B cell (primary cell): Measurements from ENCODE around the gene GKN1. TPM values are rescaled to one million over a fixed set of nuclear protein-coding genes. Genes with fewer than 3 reads are reported as not detected.

Source experiments
- ATAC-seq: fragments of 200-7000 bp; cut with Tn5 transposase; one replicate; pipeline ENCODE4 v1.10.0; 2021; ENCODE audit warnings: low read depth, mild to moderate bottlenecking, moderate number of reproducible peaks, moderate library complexity
- CTCF ChIA-PET: fragments of 350-600 bp; sonication (Branson Sonifier 250); formaldehyde crosslinking; loops from one replicate; lab custom pipeline; 2021; ENCODE audit warnings: antibody characterized with exemption, inconsistent platforms; lab: Charles Lee
- POLR2A ChIA-PET: fragments of 350-600 bp; sonication (Branson Sonifier 250); formaldehyde crosslinking; loops from one replicate; lab custom pipeline; 2021; ENCODE audit warnings: antibody characterized with exemption; lab: Charles Lee
- DNase-seq: peaks from one replicate; pipeline ENCODE4 v3.0.0; 2013
- H2AFZ ChIP-seq: 2 replicates; pipeline ENCODE4 v1.6.1; 2012; ENCODE audit warnings: mild to moderate bottlenecking, low read depth, low read length; ENCODE audit not compliant: insufficient read depth, poor library complexity, severe bottlenecking
- H3K27ac ChIP-seq, 2 donors: 1 replicate in 1 of 2; 2 replicates in 1 of 2; pipeline ENCODE4 v1.5.1; 2012 to 2013; ENCODE audit warnings: low read length in 2 of 2, mild to moderate bottlenecking in 2 of 2, moderate library complexity in 1 of 2
- H3K27me3 ChIP-seq, 4 experiments: fragments of 200-600 bp in 1 of 4; sonication (generic) in 1 of 4; replicated peaks in 1 of 4; 1 replicate in 2 of 4; 2 replicates in 2 of 4; pipeline versions ENCODE4 v1.6.1 to v1.7.0; 2013 to 2016; ENCODE audit warnings: low read length in 3 of 4, mild to moderate bottlenecking in 2 of 4, mixed read lengths in 1 of 4, moderate library complexity in 1 of 4; ENCODE audit not compliant: insufficient read depth in 4 of 4, control insufficient read depth in 3 of 4; ENCODE audit errors: control extremely low read depth in 1 of 4
- H3K36me3 ChIP-seq, 2 experiments: replicated peaks in 1 of 2; 1 replicate in 1 of 2; 2 replicates in 1 of 2; pipeline versions ENCODE4 v1.6.1 to v1.7.1; 2013; ENCODE audit warnings: low read length in 1 of 2; ENCODE audit not compliant: insufficient read depth in 2 of 2, control insufficient read depth in 1 of 2; ENCODE audit errors: control extremely low read depth in 1 of 2, extremely low read depth in 1 of 2
- H3K4me1 ChIP-seq, 2 donors: fragments of 200-600 bp in 1 of 2; sonication (generic) in 1 of 2; 1 replicate in 1 of 2; 2 replicates in 1 of 2; pipeline versions ENCODE4 v1.5.1 to v1.6.1; 2013 to 2017; ENCODE audit warnings: low read length in 2 of 2; ENCODE audit not compliant: control insufficient read depth in 2 of 2, insufficient read depth in 2 of 2
- H3K4me2 ChIP-seq: replicated peaks from 2 replicates; pipeline ENCODE3; 2012; ENCODE audit warnings: mild to moderate bottlenecking, low read depth, low read length; ENCODE audit not compliant: poor library complexity, severe bottlenecking
- H3K4me3 ChIP-seq, 5 experiments: fragments of 200-600 bp in 1 of 5; sonication (generic) in 1 of 5; 1 replicate in 3 of 5; 2 replicates in 2 of 5; pipeline versions ENCODE4 v1.5.1 to v1.7.0; 2011 to 2016; ENCODE audit warnings: low read length in 4 of 5, mild to moderate bottlenecking in 4 of 5, low read depth in 2 of 5, control low read depth in 1 of 5, moderate library complexity in 1 of 5; ENCODE audit not compliant: insufficient read depth in 1 of 5; ENCODE audit errors: control extremely low read depth in 1 of 5, extremely low read depth in 1 of 5
- H3K79me2 ChIP-seq: fragments of 200-600 bp; sonication (generic); one replicate; pipeline ENCODE4 v1.6.0; 2016; ENCODE audit warnings: low read length; ENCODE audit not compliant: control insufficient read depth, insufficient read depth
- H3K9ac ChIP-seq: fragments of 200-600 bp; sonication (generic); 2 replicates; pipeline ENCODE4 v1.6.1; 2017; ENCODE audit warnings: mild to moderate bottlenecking, low read length, moderate library complexity
- H3K9me3 ChIP-seq, 3 donors: one replicate each; pipeline versions ENCODE4 v1.6.1 to v1.7.1; 2013; ENCODE audit warnings: low read length in 2 of 3; ENCODE audit not compliant: control insufficient read depth in 2 of 3, insufficient read depth in 1 of 3; ENCODE audit errors: control extremely low read depth in 1 of 3
- H4K20me1 ChIP-seq: 2 replicates; pipeline ENCODE4 v1.6.0; 2012; ENCODE audit warnings: mild to moderate bottlenecking, low read length; ENCODE audit not compliant: insufficient read depth, control insufficient read depth, poor library complexity, severe bottlenecking
- H3K27ac Mint-ChIP-seq: one replicate; pipeline ENCODE4 v1.8.0; 2021; ENCODE audit warnings: mixed read lengths
- H3K27me3 Mint-ChIP-seq: one replicate; pipeline ENCODE4 v1.8.0; 2021; ENCODE audit warnings: mixed read lengths
- H3K4me1 Mint-ChIP-seq: one replicate; pipeline ENCODE4 v1.8.0; 2021; ENCODE audit warnings: mixed read lengths
- H3K4me3 Mint-ChIP-seq: one replicate; pipeline ENCODE4 v1.8.0; 2021; ENCODE audit warnings: mixed read lengths
- H3K9me3 Mint-ChIP-seq: one replicate; pipeline ENCODE4 v1.8.0; 2022; ENCODE audit warnings: mixed read lengths; ENCODE audit not compliant: insufficient read depth
- CTCF ChIP-seq: fragments of 200-600 bp; IDR thresholded peaks from one replicate; pipeline ENCODE4 v1.8.0; 2022; ENCODE audit warnings: antibody characterized with exemption, mild to moderate bottlenecking
- EZH2 ChIP-seq: IDR thresholded peaks from 2 replicates; pipeline ENCODE4 v1.6.1; 2012; ENCODE audit warnings: borderline replicate concordance, low read depth, mild to moderate bottlenecking, moderate library complexity, low read length; ENCODE audit not compliant: insufficient read depth, poor library complexity, severe bottlenecking
- WGBS: methylation state at CpG from one replicate; pipeline ENCODE4 v1.1.5; 2013; ENCODE audit warnings: missing lambda C conversion rate; ENCODE audit not compliant: insufficient coverage; 5-methylcytosine and 5-hydroxymethylcytosine counted together
- intact Hi-C: fragments of 100-400 bp; cut with micrococcal nuclease; formaldehyde crosslinking; loops from one replicate; pipeline ENCODE4 v1.10.0; 2022
- polyA plus RNA-seq: library from polyadenylated mRNA; depleted of rRNA; stranded (reverse); fragments of >200 nt; gene quantifications from 2 replicates; pipeline ENCODE4 v1.2.3, GENCODE V29; 2012
- total RNA-seq, 2 donors: library from RNA; stranded (reverse); fragments of 120-200 nt in 1 of 2; gene quantifications; 1 replicate in 1 of 2; 2 replicates in 1 of 2; pipeline versions ENCODE4 v1.2.3 to v1.2.4, GENCODE V29; 2013 to 2022

GKN1 gene
- total and polyA plus RNA-seq, 2 donors (not counting 1 experiment from before 2014, with no cell fraction given) = not detected

DNA sequence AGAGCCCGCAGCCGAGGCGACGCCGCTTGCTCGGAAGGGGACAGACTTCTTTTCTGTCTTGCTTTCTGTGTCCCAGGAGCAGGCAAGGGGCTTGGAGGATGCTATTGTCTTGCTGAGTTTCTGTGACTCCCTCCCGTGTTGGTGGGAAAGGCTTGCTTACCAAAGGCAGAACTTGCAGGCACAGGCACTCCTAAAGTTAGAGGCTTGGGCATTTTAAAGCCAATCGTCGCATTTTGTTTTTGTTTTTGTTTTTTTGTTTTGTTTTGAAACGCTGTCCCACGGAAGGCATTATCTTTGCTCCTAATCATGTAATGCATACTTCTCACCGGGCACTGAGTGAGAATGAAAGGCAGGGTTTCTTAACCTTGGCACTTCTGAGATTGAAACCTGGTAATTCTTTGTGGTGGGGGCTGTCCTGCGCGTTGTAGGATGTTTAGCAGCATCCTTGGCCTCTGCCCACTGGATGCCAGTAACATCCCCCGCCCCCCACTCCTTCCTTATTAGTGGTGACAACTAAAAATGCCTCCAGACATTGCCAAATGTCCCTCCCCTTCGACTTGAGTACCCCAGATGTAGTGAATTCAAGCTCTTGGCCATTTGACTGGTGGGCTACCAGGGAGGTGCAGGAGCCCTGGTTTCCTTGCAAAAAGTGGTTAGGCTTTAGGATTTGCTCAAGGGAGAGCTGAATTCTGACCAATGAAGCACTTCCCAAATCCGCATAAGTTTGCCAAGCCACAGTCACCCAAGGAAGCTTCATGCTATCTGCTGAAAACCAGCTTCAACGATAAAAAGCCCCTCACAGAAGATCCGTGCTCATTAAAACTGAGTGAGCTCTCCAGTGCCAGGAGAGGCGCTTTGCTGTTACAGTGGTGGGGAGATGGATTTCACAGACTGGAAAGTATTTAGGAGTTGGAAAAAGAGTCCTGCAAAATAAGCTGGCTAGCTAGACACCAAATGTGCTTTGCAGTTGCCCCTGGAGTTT lies 39.7 kb downstream of the GKN1 start:
- peaks cover 65% of the 10 kb centered on the region for H3K27me3 Mint-ChIP-seq
- H3K27ac Mint-ChIP-seq = no peak overlapping the region
- ATAC-seq (no peak), DNase-seq (no peak)
- H3K9me3 ChIP-seq = no peaks in the 10 kb centered on the region
- H3K9ac ChIP-seq = peak overlapping the region; percentile 60
- H3K27me3 ChIP-seq = peaks cover 0 to 41% (median 34%) of the 10 kb centered on the region in 4 experiments
- H3K4me3 Mint-ChIP-seq = peak overlapping the region; percentile 88
- POLR2A ChIA-PET = no interaction called here
- H2AFZ ChIP-seq = peak overlapping the region; percentile 77
- H3K4me2 ChIP-seq = peak overlapping the region; percentile 91
- peaks cover 17% of the 10 kb centered on the region for H3K4me1 Mint-ChIP-seq
- intact Hi-C loops = loop anchor here (1.0 kb wide), 1 partner anchor 293 kb away; no protein-coding TSS in a partner anchor
- CTCF ChIA-PET = interaction anchor here (0.6 to 1.3 kb wide), 5 partner anchors 12 to 551 kb away, joined by 3 read pairs; no protein-coding TSS in a partner anchor
- 6% methylated on average over 11 of the region's 20 CpGs for WGBS
- no peaks in the 10 kb centered on the region for H3K79me2 ChIP-seq
- H4K20me1 ChIP-seq = no peaks in the 10 kb centered on the region
- no peak for TF ChIP-seq EZH2
- no peak for TF ChIP-seq CTCF
- peaks cover 19 to 20% of the 10 kb centered on the region in 2 donors for H3K4me1 ChIP-seq
- no peaks in the 10 kb centered on the region for H3K36me3 ChIP-seq
- H3K9me3 Mint-ChIP-seq = no peaks in the 10 kb centered on the region
- H3K4me3 ChIP-seq = peak overlapping the region in 3 of 5 experiments; percentile 54 to 66 (median 56)
- no peak overlapping the region for H3K27ac ChIP-seq

DNA sequence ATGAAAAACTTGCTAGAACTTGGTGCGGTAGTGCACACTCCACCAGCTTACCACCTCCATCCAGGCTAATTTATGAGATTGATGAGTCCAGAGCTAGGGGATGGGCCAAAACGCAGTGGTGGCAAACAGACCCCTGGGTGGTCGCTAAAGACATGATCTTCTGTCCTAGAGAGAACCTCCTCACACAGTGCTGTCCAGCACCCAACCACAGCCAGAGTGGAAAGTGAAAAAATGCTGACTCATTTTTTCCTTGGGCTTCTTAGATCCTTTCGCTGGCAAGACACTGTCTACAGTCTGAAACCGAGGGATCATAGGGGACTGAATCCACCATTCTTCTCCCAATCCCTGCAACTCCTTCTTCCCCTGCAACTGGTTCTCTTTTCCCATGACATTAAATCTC lies 42.6 kb downstream of the GKN1 start:
- ChIA-PET POLR2A (no interaction called here), CTCF (interaction anchor here (0.9 kb wide), 1 partner anchor 292 kb away, joined by 3 read pairs; no protein-coding TSS in a partner anchor)
- H3K9ac ChIP-seq = no peak overlapping the region
- H3K4me3 ChIP-seq = no peak overlapping the region
- H3K27me3 Mint-ChIP-seq = peaks cover 59% of the 10 kb centered on the region
- no peaks in the 10 kb centered on the region for H4K20me1 ChIP-seq
- H3K27ac ChIP-seq = no peak overlapping the region
- H3K36me3 ChIP-seq = no peaks in the 10 kb centered on the region
- no peak overlapping the region for H3K4me3 Mint-ChIP-seq
- intact Hi-C loops = no loop called here
- no peaks in the 10 kb centered on the region for H3K9me3 ChIP-seq
- TF ChIP-seq EZH2 (no peak), CTCF (no peak)
- H3K79me2 ChIP-seq = no peaks in the 10 kb centered on the region
- peaks cover 0 to 41% (median 37%) of the 10 kb centered on the region in 4 experiments for H3K27me3 ChIP-seq
- H3K4me1 Mint-ChIP-seq = peaks cover 17% of the 10 kb centered on the region
- 78% methylated on average over 4 of the region's 5 CpGs for WGBS
- H3K9me3 Mint-ChIP-seq = no peaks in the 10 kb centered on the region
- H3K4me1 ChIP-seq = peaks cover 19 to 20% of the 10 kb centered on the region in 2 donors
- H3K4me2 ChIP-seq = no peak overlapping the region
- ATAC-seq (no peak), DNase-seq (no peak)
- H3K27ac Mint-ChIP-seq = no peak overlapping the region
- no peak overlapping the region for H2AFZ ChIP-seq
